Activated naive CD8-positive, alpha-beta T cell treated with anti-CD3 and anti-CD28 coated beads for 36 hours (primary cell): ENCODE measurements around the gene FLNA. TPM values are rescaled to one million over a fixed set of nuclear protein-coding genes. Genes with fewer than 3 reads are reported as not detected.
A peak's percentile ranks its signal among the peaks of the same experiment; 100 is the strongest.

Source experiments
- DNase-seq: peaks from one replicate; pipeline ENCODE4 v3.0.0; 2021
- H3K27ac Mint-ChIP-seq: one replicate; pipeline ENCODE4 v1.8.0; 2022; ENCODE audit warnings: mild to moderate bottlenecking, moderate library complexity, mixed read lengths
- H3K27me3 Mint-ChIP-seq: one replicate; pipeline ENCODE4 v1.8.0; 2022; ENCODE audit warnings: mild to moderate bottlenecking, mixed read lengths
- H3K36me3 Mint-ChIP-seq: one replicate; pipeline ENCODE4 v1.8.0; 2021; ENCODE audit warnings: mild to moderate bottlenecking, mixed read lengths
- H3K4me1 Mint-ChIP-seq: one replicate; pipeline ENCODE4 v1.8.0; 2021; ENCODE audit warnings: mixed read lengths
- H3K4me3 Mint-ChIP-seq: one replicate; pipeline ENCODE4 v1.8.0; 2022; ENCODE audit warnings: mild to moderate bottlenecking, moderate library complexity, mixed read lengths
- H3K9me3 Mint-ChIP-seq: one replicate; pipeline ENCODE4 v1.8.0; 2022; ENCODE audit warnings: mixed read lengths
- total RNA-seq, 2 experiments: library from RNA; stranded (reverse); gene quantifications; one replicate each; pipeline ENCODE4 v1.2.3, GENCODE V29; 2021

FLNA gene
- total RNA-seq, 2 experiments from 2014 or later: 694 to 696 TPM

- Mint-ChIP-seq H3K9me3 (no peaks in the 10 kb centered on the region), H3K27ac (no peak overlapping the region), H3K36me3 (peaks cover 14% of the 10 kb centered on the region), H3K27me3 (no peaks in the 10 kb centered on the region), H3K4me3 (no peak overlapping the region), H3K4me1 (peaks cover 14% of the 10 kb centered on the region)
- DNase-seq: no peak
Observed at GRCh38 chrX:154384284-154384892, 10.0 kb upstream of the FLNA start.

- peaks cover 14% of the 10 kb centered on the region for H3K36me3 Mint-ChIP-seq
- H3K4me3 Mint-ChIP-seq: no peak overlapping the region
- H3K9me3 Mint-ChIP-seq: no peaks in the 10 kb centered on the region
- H3K4me1 Mint-ChIP-seq: peaks cover 14% of the 10 kb centered on the region
- H3K27ac Mint-ChIP-seq: no peak overlapping the region
- DNase-seq: no peak
- H3K27me3 Mint-ChIP-seq: no peaks in the 10 kb centered on the region
Observed at GRCh38 chrX:154383359-154384283, 9.2 kb upstream of the FLNA start.

GRCh38 chrX:154382483-154383069 is 8.1 kb upstream of the FLNA start:
- peaks cover 14% of the 10 kb centered on the region for H3K4me1 Mint-ChIP-seq
- H3K4me3 Mint-ChIP-seq: no peak overlapping the region
- H3K36me3 Mint-ChIP-seq: peaks cover 14% of the 10 kb centered on the region
- no peaks in the 10 kb centered on the region for H3K27me3 Mint-ChIP-seq
- no peaks in the 10 kb centered on the region for H3K9me3 Mint-ChIP-seq
- no peak overlapping the region for H3K27ac Mint-ChIP-seq
- DNase-seq: no peak

GRCh38 chrX:154381271-154381670 is 6.8 kb upstream of the FLNA start:
- DNase-seq: no peak
- H3K36me3 Mint-ChIP-seq: peaks cover 14% of the 10 kb centered on the region
- no peaks in the 10 kb centered on the region for H3K27me3 Mint-ChIP-seq
- peaks cover 18% of the 10 kb centered on the region for H3K4me1 Mint-ChIP-seq
- H3K9me3 Mint-ChIP-seq: no peaks in the 10 kb centered on the region
- no peak overlapping the region for H3K27ac Mint-ChIP-seq
- H3K4me3 Mint-ChIP-seq: no peak overlapping the region

GRCh38 chrX:154380787-154381186 is 6.4 kb upstream of the FLNA start:
- no peaks in the 10 kb centered on the region for H3K27me3 Mint-ChIP-seq
- peaks cover 14% of the 10 kb centered on the region for H3K36me3 Mint-ChIP-seq
- no peaks in the 10 kb centered on the region for H3K9me3 Mint-ChIP-seq
- no peak for DNase-seq
- H3K4me3 Mint-ChIP-seq: peak overlapping the region; percentile 89
- H3K27ac Mint-ChIP-seq: peak overlapping the region; percentile 90
- H3K4me1 Mint-ChIP-seq: peaks cover 18% of the 10 kb centered on the region

- no peaks in the 10 kb centered on the region for H3K27me3 Mint-ChIP-seq
Observed at GRCh38 chrX:154380153-154380552, 5.7 kb upstream of the FLNA start.

GRCh38 chrX:154379569-154379951 is 5.1 kb upstream of the FLNA start:
- DNase-seq: no peak
- Mint-ChIP-seq H3K27ac (peak overlapping the region; percentile 90), H3K9me3 (no peaks in the 10 kb centered on the region)

More at GRCh38 chrX:154380153-154380552, 5.7 kb upstream of the FLNA start:
- DNase-seq: no peak
- Mint-ChIP-seq H3K4me3 (peak overlapping the region; percentile 89), H3K9me3 (no peaks in the 10 kb centered on the region), H3K27ac (peak overlapping the region; percentile 90), H3K4me1 (peaks cover 18% of the 10 kb centered on the region), H3K36me3 (peaks cover 14% of the 10 kb centered on the region)

GRCh38 chrX:154378799-154379568 is 4.5 kb upstream of the FLNA start, which contains the start of gene EMD:
TSS of gene EMD (plus strand) at chrX:154379295. CDS start at chrX:154379485, 190 bp downstream.
- peak; percentile 97 for DNase-seq
- Mint-ChIP-seq H3K27ac (peak within 1 kb of the TSS; percentile 90), H3K4me1 (peaks cover 14% of the 10 kb centered on the region), H3K9me3 (no peaks in the 10 kb centered on the region), H3K36me3 (peaks cover 14% of the 10 kb centered on the region), H3K4me3 (peak within 1 kb of the TSS; percentile 89), H3K27me3 (no peaks in the 10 kb centered on the region)

More at GRCh38 chrX:154379569-154379951, 5.1 kb upstream of the FLNA start:
- Mint-ChIP-seq H3K27me3 (no peaks in the 10 kb centered on the region), H3K4me1 (peaks cover 16% of the 10 kb centered on the region), H3K4me3 (peak overlapping the region; percentile 89), H3K36me3 (peaks cover 14% of the 10 kb centered on the region)

GRCh38 chrX:154378059-154378798 is 3.8 kb upstream of the FLNA start:
- peak; percentile 40 for DNase-seq
- Mint-ChIP-seq H3K36me3 (peaks cover 13% of the 10 kb centered on the region), H3K27ac (peak overlapping the region; percentile 90), H3K9me3 (no peaks in the 10 kb centered on the region), H3K4me1 (peaks cover 11% of the 10 kb centered on the region), H3K4me3 (peak overlapping the region; percentile 75), H3K27me3 (no peaks in the 10 kb centered on the region)

- Mint-ChIP-seq H3K27ac (peak overlapping the region; percentile 90), H3K9me3 (no peaks in the 10 kb centered on the region), H3K4me3 (no peak overlapping the region), H3K4me1 (peaks cover 18% of the 10 kb centered on the region), H3K36me3 (peaks cover 13% of the 10 kb centered on the region), H3K27me3 (no peaks in the 10 kb centered on the region)
- DNase-seq: no peak
Observed at GRCh38 chrX:154376774-154377173, 2.3 kb upstream of the FLNA start.

GRCh38 chrX:154375156-154375504 is 696 bp upstream of the FLNA start:
- H3K4me3 Mint-ChIP-seq: peak overlapping the region; percentile 58
- no peaks in the 10 kb centered on the region for H3K27me3 Mint-ChIP-seq
- no peak for DNase-seq
- no peak overlapping the region for H3K27ac Mint-ChIP-seq
- H3K4me1 Mint-ChIP-seq: peaks cover 12% of the 10 kb centered on the region
- H3K9me3 Mint-ChIP-seq: no peaks in the 10 kb centered on the region
- H3K36me3 Mint-ChIP-seq: peaks cover 8% of the 10 kb centered on the region

GRCh38 chrX:154373340-154374306 is 811 bp downstream of the FLNA start:
- Mint-ChIP-seq H3K4me1 (peaks cover 12% of the 10 kb centered on the region), H3K4me3 (peak overlapping the region; percentile 81), H3K27me3 (no peaks in the 10 kb centered on the region), H3K36me3 (peaks cover 12% of the 10 kb centered on the region), H3K27ac (peak overlapping the region; percentile 42), H3K9me3 (no peaks in the 10 kb centered on the region)
- no peak for DNase-seq

GRCh38 chrX:154372612-154373022 is 1.8 kb downstream of the FLNA start:
- peaks cover 17% of the 10 kb centered on the region for H3K36me3 Mint-ChIP-seq
- H3K27me3 Mint-ChIP-seq: no peaks in the 10 kb centered on the region
- peaks cover 17% of the 10 kb centered on the region for H3K4me1 Mint-ChIP-seq
- H3K9me3 Mint-ChIP-seq: no peaks in the 10 kb centered on the region
- H3K27ac Mint-ChIP-seq: peak overlapping the region; percentile 72
- DNase-seq: peak; percentile 49
- peak overlapping the region; percentile 81 for H3K4me3 Mint-ChIP-seq
